ENCODE measurements around the gene SPINK9. TPM values are rescaled to one million over a fixed set of nuclear protein-coding genes. Genes with fewer than 3 reads are reported as not detected.

Gene SPINK9
- total RNA-seq, 1 experiment from 2014 or later, result not detected

GRCh38 chr5:148374690-148375360 lies 39.5 kb downstream of the SPINK9 start (continued):
- TF ChIP-seq TEAD4 (CRISPR knock-in tag; IDR thresholded peaks at IDR 0.05), result no peak
- TF ChIP-seq FOXJ3 (CRISPR knock-in tag; IDR thresholded peaks at IDR 0.05; ENCODE audit: borderline replicate concordance), result no peak
- no peak for TF ChIP-seq JUN (CRISPR knock-in tag; IDR thresholded peaks at IDR 0.05)
- TF ChIP-seq, protein P1, sequence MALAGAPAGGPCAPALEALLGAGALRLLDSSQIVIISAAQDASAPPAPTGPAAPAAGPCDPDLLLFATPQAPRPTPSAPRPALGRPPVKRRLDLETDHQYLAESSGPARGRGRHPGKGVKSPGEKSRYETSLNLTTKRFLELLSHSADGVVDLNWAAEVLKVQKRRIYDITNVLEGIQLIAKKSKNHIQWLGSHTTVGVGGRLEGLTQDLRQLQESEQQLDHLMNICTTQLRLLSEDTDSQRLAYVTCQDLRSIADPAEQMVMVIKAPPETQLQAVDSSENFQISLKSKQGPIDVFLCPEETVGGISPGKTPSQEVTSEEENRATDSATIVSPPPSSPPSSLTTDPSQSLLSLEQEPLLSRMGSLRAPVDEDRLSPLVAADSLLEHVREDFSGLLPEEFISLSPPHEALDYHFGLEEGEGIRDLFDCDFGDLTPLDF (CRISPR knock-in tag; IDR thresholded peaks at IDR 0.05), result no peak
- TF ChIP-seq GABPB1 (CRISPR knock-in tag; IDR thresholded peaks at IDR 0.05), result 0 out of 2 replicates have a peak, but pooled peaks have one; percentile 25
- no peak for TF ChIP-seq ETV6 (CRISPR knock-in tag; IDR thresholded peaks at IDR 0.05)
- no peak for TF ChIP-seq OVOL2 (CRISPR knock-in tag; IDR thresholded peaks at IDR 0.05; ENCODE audit: borderline replicate concordance)
- no peak for TF ChIP-seq ZNF263 (CRISPR knock-in tag; IDR thresholded peaks at IDR 0.05; ENCODE audit: low read depth)
- peak; percentile 33 for TF ChIP-seq CTCF (IDR thresholded peaks at IDR 0.05)
- TF ChIP-seq, protein P2, sequence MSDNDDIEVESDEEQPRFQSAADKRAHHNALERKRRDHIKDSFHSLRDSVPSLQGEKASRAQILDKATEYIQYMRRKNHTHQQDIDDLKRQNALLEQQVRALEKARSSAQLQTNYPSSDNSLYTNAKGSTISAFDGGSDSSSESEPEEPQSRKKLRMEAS (CRISPR knock-in tag; IDR thresholded peaks at IDR 0.05), result no peak
- no peak for TF ChIP-seq SMAD4 (CRISPR knock-in tag; IDR thresholded peaks at IDR 0.05)
- TF ChIP-seq MXD4 (CRISPR knock-in tag; IDR thresholded peaks at IDR 0.05; ENCODE audit: borderline replicate concordance), result no peak

DNA sequence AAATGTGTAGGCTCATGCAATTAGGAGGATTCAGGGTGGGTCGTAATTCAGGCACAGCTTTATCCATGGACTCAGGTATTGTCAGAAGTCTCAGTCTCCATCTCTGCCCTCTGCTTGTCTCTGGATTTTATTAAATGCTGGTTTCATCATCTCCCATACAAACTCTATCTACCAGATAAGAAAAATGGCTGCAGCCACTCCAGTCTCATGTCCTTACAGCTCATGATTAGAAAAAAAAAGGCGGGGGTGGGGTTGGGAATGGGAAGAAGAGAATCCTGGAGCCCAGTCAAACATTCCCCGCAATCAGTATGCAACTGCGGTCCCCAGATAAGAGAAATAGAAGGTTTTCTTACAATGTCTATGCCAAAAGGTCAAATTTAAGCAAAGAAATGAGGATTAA lies 40.8 kb downstream of the SPINK9 start:
- Mint-ChIP-seq H3K4me3 (no peak overlapping the region), H3K27me3 (ENCODE audit: low read depth) (no peaks in the 10 kb centered on the region), H3K4me1 (peaks cover 4% of the 10 kb centered on the region), H3K9me3 (peaks cover 15% of the 10 kb centered on the region), H3K36me3 (peaks cover 17% of the 10 kb centered on the region), H3K27ac (no peak overlapping the region)
- ChIA-PET POLR2A (interaction anchor here (0.6 kb wide), 1 partner anchor 419 kb away, joined by 5 read pairs; no protein-coding TSS in a partner anchor), CTCF (interaction anchor here (0.6 to 2.7 kb wide), 5 partner anchors 85 to 1278 kb away, joined by 3 to 18 read pairs (median 3); no protein-coding TSS in a partner anchor)
- no peak for DNase-seq (ENCODE audit: low spot score)
- TF ChIP-seq ZMAT4 (CRISPR knock-in tag; IDR thresholded peaks at IDR 0.05) (no peak), IRF2 (CRISPR knock-in tag; IDR thresholded peaks at IDR 0.05; ENCODE audit: borderline replicate concordance, low read depth) (no peak), PREB (CRISPR knock-in tag; IDR thresholded peaks at IDR 0.05; ENCODE audit: borderline replicate concordance) (no peak)
- TF ChIP-seq, protein P3, sequence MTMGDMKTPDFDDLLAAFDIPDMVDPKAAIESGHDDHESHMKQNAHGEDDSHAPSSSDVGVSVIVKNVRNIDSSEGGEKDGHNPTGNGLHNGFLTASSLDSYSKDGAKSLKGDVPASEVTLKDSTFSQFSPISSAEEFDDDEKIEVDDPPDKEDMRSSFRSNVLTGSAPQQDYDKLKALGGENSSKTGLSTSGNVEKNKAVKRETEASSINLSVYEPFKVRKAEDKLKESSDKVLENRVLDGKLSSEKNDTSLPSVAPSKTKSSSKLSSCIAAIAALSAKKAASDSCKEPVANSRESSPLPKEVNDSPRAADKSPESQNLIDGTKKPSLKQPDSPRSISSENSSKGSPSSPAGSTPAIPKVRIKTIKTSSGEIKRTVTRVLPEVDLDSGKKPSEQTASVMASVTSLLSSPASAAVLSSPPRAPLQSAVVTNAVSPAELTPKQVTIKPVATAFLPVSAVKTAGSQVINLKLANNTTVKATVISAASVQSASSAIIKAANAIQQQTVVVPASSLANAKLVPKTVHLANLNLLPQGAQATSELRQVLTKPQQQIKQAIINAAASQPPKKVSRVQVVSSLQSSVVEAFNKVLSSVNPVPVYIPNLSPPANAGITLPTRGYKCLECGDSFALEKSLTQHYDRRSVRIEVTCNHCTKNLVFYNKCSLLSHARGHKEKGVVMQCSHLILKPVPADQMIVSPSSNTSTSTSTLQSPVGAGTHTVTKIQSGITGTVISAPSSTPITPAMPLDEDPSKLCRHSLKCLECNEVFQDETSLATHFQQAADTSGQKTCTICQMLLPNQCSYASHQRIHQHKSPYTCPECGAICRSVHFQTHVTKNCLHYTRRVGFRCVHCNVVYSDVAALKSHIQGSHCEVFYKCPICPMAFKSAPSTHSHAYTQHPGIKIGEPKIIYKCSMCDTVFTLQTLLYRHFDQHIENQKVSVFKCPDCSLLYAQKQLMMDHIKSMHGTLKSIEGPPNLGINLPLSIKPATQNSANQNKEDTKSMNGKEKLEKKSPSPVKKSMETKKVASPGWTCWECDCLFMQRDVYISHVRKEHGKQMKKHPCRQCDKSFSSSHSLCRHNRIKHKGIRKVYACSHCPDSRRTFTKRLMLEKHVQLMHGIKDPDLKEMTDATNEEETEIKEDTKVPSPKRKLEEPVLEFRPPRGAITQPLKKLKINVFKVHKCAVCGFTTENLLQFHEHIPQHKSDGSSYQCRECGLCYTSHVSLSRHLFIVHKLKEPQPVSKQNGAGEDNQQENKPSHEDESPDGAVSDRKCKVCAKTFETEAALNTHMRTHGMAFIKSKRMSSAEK (CRISPR knock-in tag; IDR thresholded peaks at IDR 0.05; ENCODE audit: borderline replicate concordance), result no peak
- ATAC-seq, result no peak
